HG03342 (cell line): ENCODE data around the gene TNPO1.
"Not testable (repeated sequence)": the region's sequence is repeated elsewhere in the genome, so short reads cannot be mapped to it uniquely, and the experiment has no call there.

Source experiments
- ATAC-seq: cut with Tn5 transposase; IDR thresholded peaks from one replicate; pipeline ENCODE4 v1.9.1; 2021; ENCODE audit warnings: mild to moderate bottlenecking, moderate library complexity; ENCODE audit not compliant: unreplicated experiment

TNPO1 gene

DNA sequence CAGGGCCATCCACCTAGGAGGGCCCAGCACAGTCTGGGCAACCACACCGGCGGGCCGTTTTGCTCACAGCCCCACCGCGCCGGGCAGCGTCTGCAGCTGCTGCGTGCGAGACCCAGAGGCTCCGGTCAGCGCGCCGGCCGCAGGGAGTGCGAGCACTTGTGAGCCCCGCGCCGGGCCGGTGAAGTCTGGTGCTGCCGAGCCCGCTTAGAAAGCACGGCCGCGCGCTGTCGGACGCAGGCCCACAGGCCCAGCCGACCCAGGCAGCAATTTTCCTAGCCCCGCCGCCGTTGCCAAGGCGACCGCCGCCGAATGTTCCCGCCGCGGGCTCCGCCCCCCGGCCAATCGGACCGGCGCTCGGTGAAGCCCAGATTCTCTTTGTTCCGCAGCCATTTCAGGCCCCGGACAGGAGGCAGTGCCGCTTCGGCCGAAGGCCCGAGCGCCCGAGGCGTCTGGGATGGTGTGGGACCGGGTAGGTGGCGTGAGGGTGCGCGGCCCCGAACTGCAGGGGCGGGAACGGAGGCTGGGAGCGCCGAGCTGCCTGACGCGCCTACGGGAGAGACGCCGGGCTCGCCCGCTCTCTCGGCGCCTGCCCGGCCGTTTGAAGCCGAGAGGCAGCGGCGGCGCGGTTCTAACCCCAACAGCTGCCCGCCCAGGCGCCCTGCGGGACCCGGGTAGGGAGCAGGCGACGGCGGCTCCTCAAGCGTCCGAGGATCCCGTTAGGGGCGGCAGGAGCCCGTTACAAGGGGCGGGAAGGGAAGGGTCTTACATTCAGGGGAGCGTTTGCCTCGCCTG is at the start of gene TNPO1:
Gene TNPO1 (plus strand): TSS at position 378 of the 792 bp plus-strand sequence. CDS start 77 bp downstream, at position 455.
- ATAC-seq: peak; percentile 77

DNA sequence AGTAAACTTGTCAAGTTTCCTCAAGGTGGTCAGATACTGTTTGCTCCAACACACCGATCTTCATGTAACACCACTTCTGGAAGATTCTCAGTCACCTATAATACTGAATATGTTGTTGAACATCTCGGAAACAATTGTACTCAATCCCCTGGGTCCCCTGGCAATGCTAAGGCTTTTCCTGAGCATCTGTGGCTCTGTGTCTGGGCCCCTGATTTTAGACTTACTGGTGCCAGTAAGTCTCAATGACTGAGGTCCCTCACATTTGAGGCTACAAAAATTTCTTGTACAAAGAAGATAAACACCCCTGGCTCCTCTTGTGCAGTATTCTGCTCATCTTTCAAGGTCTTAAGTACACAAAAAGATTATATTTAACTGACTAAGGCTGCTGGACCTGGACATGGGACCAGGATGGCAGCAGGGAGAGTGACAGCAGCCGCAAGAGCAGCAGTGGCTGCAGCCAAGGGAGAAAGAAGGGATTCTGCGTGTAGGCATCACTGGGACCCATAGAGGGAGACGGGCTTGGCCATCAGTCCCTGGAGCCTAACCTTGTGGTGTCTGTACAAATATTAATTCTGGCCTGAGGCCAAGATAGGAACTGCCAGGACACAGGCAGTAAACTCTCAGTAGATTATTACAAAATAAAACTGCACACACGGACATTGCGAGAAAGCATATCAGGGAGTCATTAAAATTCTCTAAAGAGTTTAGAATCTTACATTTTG is 49.0 kb upstream of the TNPO1 start:
- ATAC-seq: no peak

DNA sequence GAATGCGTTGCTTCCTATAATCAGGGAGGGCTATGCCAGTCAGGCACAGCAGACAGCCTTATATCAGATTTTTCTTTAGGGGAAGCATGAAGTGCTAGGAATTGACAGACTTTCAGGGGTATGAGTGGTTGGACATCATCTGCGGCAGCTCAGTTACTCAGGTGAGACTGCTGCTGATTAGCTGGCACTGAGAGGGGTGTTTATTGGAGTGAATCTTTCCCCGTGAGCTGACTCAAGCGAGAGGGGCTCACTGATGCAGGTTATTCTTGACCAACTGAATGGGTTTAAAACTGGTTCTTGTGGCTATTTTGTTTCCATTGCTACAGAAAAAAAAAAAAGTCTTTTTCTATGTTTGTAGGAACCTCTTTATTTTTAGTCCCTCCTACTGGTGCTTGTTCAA is 46.2 kb upstream of the TNPO1 start:
- ATAC-seq: no peak

DNA sequence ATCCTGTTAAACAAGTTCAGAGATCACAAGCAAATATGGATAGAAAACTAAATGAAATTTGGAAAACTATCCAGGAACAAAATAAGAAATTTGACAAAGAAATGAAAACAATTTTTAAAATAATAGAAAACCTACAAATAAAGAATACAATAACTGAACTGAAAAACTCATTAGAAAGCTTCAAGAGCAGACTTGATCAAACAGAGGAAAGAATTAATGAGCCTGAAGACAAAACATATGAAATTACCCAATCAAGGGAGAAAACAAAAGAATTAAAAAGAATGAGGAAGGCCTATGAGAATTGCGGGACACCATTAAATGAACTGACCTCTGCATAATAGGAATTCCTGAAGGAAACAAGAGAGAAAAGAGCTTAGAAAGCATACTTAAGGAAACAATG is 39.8 kb upstream of the TNPO1 start:
- ATAC-seq: no peak

DNA sequence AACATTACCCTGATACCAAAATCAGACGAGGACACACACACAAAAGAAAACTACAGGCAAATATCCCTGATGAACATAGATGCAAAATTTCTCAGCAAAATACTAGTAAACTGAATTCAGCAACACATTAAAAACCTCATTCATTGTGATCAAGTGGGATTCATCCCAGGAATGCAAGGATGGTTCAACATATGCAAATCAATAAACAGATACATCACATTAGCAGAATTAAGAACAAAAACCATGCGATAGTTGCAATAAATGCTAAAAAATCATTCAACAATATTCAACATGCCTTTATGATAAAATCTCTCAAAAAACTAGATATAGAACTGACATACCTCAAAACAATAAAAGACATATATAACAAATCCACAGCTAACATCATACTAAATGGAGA is 36.9 kb upstream of the TNPO1 start:
- no peak for ATAC-seq

DNA sequence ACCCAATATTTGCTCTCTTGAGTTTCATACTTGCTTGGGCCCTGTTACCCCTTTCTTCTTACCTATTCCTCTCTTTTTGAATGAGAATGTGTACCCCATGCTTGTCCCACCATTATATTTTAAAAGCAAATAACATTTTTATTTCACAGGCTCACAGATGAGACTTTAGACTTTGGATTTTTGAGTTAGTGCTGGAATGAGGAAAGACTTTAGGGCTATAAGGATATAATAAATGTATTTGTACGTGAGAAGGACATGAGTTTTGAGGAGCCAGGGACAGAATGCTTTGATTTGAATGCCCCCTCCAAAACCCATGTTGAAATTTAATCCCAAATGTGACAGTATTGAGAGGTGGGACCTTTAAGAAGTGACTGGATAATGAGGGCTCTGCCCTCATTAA is 33.1 kb upstream of the TNPO1 start:
- ATAC-seq: no peak

DNA sequence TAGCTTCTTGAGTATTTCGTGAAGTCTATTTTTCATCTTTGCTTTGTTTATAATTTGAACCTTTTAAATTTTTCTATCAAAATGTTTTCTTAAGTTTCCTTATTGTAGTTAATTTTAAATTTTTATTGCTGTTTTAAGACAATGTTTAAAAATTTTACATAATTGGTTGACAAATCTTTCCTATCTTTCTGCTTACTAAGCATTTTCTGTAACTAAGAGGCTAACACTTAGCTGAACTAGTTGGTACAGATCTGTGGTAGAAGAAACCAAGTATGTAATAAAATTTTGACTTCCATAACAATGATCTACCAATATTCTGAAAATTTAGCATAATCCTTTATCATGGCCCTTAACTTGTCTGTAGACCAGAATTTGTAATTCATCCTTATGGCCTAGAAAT is 32.3 kb upstream of the TNPO1 start:
- ATAC-seq: no peak

DNA sequence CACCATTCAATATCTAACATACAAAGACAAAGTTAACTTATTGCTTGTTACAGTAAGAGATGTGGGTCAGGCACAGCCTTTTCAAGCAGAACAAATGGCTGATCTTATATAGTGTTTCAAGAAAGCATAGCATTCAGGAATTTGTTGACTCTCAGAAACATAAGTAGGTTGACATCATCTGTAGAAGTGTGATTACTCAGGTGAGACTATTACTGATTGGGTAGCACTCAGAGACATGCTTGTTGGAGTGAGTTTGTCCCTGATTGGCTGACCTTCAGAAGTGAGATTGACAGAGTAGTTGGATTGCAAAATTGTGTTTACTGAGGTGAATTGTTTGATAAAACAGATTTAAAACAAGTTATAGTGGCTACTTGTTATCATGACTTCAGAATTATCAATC is 30.7 kb upstream of the TNPO1 start:
- no peak for ATAC-seq

DNA sequence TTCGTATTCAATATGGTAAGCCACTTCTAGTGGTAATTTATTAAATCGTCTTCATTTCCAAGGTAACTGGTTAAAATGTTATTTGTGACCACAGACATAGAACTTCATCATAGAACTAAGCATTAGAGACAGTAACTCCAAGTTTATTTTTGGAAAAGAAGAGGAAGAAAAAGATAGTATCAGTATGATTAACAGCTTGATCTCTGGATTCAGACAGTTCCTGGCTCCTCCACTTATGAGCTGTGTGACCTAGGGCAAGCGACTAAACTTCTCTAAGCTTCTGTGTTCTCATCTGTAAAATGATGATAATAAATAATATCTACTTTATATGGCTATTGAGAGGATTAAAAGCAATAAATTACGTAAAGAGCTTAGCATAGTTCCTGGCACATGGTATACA is 29.8 kb upstream of the TNPO1 start:
- no peak for ATAC-seq

DNA sequence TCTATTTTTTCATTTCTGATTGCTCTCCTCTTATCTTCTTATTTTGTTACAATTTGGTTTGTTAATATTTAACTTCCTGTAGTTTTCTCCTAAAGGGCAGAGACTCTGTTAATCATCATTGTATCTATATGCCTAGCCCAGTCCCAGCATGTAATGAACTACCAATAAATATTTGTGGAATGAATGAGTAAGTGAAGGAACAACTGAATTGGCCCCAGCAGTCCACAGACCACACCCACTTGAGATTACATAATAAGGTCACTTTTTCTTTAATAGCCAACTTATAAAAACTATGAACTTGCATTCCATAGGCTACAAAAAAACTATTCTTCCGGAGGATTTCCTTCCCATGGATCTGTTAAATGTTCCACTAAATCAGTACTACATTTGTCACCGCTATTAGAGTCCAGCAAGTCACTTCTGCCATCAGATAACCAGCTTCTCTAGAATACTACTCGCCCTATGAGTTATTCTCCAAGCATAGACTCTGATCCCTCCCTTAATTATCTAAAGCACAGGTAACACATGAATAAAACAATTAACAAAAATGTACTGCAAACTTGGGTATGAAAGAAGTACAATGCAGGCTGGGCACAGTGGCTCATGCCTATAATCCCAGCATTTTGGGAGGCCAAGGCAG is 27.5 kb upstream of the TNPO1 start:
- ATAC-seq: no peak

DNA sequence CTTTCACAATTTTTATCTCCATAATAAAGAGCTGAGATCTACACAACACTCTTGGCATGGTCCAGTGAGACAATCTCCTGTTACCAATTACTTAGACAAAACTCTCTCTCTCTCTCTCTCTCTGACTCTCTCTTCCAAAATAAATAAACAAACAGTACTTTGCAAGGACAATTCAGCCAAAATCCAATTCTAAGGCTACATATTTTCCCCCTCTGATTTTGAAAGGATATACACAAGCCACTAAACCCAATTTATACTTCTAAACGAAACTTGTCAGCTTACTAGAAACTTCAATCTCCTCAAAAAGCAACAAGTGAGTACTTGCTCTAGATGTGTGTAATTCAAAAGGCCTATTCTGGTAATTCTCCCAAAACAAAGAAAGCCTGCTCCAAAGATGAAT is 26.3 kb upstream of the TNPO1 start:
- ATAC-seq: no peak

DNA sequence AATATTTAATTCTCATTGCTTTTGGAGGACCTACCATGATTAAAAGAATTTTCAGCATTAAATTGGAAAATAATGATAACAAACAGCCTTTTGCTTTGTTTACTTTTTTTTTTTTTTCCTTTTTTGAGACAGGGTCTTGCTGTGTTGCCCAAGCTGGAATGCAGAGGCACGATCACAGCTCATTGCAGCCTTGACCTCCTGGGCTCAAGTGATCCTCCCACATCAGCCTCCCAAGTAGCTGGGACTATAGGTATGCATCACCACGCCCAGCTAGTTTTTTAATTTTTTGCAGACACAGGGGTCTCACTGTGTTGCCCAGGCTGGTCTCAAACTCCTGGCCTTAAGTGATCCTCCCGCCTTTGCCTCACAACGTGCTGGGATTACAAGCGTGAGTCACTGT is 23.8 kb upstream of the TNPO1 start:
- not testable (repeated sequence) for ATAC-seq

DNA sequence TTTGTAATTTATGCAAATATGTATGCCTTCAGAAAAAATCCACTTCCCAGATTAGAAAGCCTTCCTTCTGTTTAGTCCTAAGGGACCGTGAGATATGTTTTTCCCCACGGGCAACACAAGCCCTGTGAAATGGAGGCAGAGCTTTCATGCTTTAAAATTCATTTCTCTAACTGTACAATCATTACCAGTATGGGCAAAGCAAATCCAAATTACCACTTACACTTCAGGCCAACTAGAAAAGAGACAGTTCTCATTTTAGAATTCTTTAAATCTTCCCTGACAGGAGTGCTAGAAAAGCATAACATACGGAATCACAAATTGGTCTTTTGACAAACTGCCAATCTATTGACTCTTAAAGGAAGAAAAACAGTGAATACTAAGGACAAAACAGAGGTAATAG is 20.5 kb upstream of the TNPO1 start:
- no peak for ATAC-seq

DNA sequence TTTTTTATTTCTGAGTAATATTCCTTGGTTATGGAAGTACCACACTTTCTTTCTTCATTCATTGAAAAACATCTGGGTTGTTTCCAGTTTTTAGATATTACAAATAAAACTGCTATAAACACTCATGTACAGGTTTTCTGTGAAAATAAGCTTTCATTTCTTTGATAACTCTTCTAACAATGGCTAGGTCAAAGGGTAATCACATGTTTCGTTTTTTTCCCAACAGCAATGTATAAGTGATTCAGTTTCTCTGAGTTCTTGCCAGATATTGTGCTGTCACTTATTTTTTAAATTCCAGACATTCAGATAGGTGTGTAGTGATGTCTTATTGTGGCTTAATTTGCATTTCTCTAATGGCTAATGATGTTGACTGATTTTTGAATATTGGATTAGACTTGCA is 16.7 kb upstream of the TNPO1 start:
- no peak for ATAC-seq

DNA sequence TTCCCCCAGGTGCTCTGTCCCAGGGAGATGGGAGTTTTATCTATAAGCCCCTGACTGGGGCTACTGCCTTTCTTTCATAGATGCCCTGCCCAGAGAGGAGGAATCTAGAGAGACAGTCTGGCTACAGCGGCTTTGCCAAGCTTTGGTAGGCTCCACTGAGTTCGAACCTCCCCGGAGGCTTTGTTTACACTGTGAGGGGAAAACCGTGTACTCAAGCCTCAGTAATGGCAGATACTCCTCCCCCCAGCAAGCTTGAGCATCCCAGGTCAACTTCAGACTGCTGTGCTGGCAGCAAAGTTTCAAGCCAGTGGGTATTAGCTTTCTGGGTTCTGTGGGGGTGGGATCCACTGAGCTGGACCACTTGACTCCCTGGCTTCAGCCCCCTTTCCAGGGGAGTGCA is 7.8 kb upstream of the TNPO1 start:
- not testable (repeated sequence) for ATAC-seq

DNA sequence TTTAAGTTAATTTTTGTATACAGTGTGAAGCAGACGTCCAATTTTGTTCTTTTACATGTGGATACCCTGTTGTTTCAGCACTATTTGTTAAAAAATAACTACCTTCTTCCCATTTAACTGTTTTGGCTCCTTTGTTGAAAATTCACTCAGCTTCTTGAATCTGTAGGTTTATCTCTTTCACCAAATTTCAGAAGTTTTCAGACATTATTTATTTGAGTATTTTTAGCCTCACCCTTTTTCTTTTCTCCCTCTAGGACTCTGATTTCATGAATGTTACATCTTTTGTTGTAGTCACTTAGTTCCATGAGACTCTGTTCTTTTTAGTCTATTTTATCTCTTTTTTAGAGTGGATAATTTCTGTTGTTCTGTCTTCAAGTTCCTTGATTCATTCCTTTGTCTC is 4.6 kb upstream of the TNPO1 start:
- ATAC-seq: no peak

DNA sequence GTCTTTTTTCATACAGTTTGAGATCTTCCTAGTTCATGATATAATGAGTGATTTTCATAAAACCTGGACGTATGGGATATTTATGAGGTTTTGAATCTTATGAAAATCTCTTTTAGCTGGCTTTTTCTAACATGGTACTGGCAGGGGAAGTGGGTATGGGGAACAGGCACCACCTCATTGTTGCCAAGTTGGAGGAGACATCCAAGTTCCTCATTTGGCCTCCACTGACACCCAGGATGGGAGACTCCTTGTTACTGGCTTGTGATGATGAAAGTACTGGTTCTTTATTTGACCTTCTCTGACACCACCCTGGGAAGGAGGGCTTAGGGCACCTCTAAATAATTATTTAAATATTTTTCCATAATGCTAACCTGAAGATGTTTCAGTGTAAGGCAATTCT is 4.0 kb upstream of the TNPO1 start:
- no peak for ATAC-seq

DNA sequence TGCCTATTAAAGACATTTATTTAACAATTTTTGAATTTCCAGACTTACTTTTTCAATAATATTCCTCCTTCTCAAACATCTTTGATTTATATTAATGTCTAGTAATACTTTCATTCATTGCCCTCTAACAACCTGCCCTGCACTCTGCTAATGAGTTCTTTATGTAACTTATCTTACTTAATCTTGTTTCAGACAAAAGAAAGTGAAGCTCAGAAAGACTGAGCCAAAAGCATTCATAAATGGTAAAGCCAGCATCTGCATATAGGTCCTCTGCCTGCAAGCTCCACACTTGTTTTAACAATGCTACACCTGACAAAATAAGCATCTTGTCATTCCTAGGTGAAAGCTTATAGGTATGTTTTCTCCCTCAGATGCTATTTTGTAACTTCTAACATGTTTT is 2.4 kb upstream of the TNPO1 start:
- no peak for ATAC-seq

DNA sequence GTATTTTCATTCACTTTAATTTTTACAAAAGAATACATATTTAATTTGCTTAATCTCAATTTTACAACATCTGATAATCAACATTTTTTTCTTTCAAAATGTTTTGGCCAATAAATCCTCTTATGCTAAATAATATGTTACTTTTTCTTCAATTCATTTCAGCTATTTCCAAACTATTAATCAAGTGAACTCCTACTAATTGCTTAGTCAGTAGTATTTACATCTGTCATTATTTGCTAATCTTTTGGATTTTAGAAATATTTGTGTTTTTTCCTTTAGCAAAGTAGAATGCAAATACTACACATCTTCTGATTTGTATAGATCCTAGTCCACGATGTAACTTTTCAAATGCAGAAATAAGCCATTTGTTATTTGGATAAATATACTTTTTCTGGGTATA is 1.6 kb upstream of the TNPO1 start:
- no peak for ATAC-seq

DNA sequence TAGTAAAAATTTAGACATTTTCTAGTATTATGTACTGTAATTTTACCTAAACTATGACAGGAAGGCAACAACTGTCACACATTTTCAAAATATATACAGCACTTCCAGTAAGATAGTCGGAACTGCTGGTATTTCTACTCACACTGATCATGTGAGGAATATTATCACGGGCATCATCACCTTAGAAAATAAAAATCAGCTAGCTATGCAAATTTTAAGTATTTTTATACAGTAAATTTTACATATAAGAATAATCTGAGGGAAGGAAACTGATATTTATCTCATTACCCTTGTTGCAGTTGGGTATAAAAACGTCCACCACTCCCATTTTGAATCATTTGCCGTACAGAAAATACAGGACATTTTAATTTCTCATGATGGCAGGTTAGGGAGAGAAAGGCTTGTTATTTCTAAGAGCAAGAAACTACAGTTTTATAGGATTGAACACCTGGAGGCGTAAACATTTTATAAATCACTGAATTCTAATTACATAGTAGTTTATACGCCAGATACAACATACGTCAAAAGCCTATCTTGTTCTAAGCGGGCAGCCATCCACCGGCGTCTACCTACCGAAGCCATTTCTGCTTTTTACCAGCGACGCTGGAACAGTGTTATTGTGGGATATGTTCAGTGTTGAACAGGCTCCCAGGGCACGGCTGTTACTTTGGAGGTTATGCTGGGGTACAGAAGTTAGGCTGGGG is 729 bp upstream of the TNPO1 start:
- ATAC-seq: no peak

DNA sequence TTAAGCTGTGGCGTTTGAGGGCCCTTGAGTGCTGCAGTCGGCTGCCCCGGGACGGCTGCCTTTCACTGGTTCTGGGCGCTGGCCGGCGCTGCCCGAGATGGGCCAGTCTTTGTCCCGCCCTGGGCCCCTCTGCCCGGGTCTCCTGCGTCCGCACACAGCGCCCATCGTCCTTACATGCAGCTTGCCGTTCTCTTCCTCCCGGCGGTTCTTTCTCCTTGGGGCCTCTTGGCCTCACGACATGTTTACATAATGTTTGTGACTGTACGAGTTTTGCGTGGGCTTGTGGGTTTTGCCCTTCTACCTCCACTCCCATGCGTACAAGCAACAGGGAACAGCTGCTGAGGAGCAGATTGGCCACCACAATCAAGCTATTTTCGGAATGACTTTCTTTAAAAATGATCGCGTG is 618 bp downstream of the TNPO1 start:
- ATAC-seq: peak; percentile 23
